Hypothalamus (tissue), 51 donors: ENCODE data around the gene CAMK2G.

Experiments used
- DNase-seq, 51 donors: peaks; one replicate each; lab custom pipeline; 2025; lab: John Stamatoyannopoulos, UW

Gene CAMK2G

DNA sequence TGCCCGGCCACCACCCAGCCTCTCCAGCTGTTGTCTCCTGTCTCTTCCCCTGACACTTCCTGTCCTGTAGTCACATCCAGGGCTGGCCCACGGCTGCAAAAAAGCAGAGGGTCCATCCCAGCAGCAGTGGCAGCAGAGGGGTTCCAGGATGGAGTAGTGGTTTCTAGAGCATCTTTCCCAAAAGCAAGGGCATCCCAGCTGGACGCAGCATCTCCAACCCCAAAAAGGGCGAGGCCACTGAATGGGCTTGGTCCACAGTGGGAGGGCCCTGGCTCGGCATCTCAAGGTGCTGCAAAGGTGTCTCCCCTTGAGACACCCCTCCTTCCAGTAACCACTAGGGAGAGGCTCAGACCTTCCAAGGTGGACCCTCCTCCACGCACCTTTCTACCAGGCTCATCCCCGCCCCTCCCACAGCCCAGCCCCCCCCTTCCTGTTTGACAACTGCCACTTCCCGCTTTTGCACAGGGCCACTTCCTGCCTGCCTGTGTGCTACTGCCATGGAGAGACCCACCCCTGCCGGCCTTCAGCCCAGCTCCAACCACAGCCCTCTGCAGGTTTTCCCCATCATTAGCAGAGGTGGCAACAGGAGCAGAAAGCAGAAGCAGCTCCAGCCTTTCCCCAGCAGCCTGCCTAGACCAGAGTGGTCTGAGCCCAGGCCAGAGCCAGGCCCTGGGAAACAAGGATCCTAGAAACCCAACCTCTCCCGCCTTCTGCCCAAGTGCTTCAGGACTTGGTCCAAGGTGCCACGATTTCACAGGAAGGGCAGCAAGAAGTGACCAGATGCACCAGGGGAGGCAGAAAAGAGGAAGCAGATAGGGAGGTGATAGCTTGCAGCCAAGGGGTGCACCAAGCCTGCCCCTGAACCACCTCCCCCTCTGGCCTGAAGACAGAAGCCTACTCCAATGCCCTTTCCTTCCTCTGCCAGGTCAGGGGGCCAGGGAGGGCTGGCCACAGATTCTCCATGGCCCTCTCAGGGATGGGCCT is 8.6 kb downstream of the CAMK2G start:
- DNase-seq: peak in 3 of 51 donors; percentile 20 to 34 (median 27)

DNA sequence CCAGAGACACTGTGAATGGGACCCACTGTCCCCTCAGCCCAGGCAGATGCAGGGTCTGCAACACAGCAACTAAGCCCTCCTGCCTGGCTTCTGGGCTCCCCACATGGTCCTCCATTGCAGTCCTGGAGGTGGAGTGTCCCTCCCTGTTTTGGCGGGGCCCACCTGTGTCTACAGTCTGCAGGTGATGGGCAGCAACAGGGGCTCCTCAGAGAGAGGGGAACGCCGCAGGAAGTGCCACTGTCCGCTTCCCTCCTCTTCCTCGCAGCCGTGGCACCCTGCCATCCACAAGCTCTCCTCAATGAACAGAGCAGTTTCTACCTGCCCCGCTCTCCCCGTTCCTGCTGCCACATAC is 9.3 kb downstream of the CAMK2G start:
- no peak for DNase-seq

DNA sequence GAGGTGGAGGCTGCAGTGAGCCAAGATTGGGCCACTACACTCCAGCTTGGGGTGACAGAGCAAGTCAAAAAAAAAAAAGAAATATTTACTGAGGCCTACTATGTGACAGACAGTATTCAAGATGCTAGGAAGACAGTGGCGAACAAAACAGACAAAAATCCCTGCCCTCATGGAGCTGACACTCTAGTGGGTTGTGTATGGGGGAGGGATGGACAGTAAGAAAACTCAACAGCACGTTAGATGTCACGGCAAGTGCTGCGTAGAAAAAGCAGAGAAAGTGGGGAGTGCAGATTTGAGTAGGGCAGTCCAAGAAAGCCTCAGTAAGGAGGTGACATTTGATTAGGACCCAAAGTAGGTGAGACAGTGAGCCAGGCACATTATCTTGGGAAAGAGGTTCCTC is 10.1 kb downstream of the CAMK2G start:
- no peak for DNase-seq

DNA sequence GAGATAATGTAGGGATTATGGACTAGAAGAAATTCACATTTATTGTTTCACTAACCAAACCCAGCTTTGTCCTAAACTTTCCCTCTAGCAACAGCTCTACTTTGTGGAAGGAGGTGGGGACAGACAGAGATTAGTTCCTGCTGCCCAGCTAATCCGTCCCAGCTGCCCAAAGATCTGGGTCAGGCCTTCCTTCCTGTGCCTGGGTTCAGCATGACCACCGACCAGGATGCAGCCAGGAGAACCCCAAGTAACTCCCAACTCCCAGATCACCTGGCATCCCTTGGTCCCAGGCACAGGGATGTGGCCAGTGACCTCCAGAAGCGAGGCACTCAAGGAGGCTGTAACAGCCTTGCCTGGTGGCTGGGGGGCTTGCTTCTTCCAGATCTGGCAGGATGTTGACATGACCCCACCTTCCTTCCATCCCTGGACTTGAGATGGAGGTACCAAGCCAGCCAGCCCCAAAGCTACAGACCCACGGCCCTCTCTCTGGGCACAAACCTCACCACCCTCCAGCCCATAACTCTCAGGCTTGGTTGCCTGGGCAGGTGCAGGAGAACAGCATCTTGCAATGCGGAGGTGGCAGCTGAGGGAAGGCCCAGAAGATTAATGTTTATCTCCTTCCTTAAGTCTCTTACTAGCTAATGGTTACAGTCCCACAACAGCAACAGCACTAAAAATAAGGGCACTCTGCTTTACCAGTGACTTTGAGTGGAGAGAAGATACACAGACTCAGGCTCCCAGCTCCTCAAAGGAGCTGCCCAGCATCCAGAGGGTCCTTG is 11.1 kb downstream of the CAMK2G start:
- DNase-seq: no peak

DNA sequence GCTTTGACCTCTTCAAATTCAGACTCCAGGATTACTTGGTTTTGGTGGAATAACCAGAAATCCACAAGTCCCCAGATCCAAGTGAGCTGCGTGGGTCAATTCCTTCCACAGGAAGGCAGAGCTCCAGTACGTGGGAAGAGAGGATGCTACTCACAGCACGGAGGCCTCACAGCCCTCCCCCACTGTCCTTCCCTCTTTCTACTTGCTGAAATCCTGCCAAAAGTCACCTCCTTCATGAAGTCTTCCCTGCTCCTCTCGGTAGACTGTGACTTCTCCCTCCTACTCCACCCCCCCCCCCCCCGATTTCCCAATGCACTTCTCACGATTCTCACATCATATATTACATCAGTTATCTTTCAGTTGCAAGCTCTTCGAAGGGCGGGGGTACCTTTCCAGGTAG is 12.3 kb downstream of the CAMK2G start:
- peak in 1 of 51 donors; percentile 39 for DNase-seq

DNA sequence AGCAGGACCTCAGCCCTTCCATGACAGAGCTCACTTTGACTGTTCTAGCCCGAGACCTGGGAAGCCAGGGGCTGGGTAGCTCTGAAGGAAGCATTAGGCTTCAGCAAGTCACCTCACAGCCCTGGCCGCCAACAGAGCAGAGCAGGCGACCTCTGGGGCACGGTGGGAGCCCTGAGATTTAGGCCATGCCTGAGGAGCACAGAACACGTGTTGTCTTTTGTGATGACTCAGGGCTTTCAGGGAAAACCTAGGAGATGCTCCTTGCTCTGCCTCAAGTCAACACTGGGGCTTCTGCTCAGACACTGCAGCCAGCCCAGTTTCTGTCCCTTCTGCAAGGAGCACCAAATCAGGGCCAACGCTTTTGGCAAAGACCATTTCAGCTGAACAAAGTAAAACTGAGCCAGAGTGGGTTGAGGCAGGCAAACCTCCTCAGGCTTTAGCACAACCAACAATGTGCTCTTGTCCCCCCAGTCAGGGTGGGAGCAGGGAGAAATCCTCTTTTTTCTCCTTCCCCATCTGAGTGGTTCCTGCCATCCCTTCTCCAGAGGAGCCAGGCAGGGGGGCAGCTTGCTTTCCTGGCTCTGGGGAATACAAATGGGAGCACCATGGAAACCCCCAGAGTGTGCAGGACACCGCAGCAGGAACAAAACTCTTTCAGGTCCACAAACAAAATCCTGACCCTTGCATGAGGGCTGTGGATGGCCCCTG is 14.4 kb downstream of the CAMK2G start:
- peak in 33 of 51 donors; percentile 17 to 93 (median 67) for DNase-seq

DNA sequence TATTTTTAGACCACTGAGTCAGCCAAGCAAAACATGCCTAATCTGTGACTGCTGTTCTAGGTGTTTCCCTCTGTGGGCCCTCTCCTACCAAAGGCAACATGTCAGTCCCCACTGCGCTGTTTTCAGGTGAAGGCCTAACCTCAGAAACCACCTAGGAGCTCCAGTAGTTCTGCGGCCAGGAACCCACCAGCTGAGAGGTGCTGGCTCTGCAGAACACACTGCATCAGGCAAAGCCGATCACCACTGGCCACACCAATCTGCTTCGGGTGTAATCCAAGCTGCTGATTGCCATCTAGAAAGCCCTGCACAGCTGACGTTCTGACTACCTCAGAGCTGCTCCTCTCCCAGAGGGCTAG is 14.9 kb downstream of the CAMK2G start:
- no peak for DNase-seq

DNA sequence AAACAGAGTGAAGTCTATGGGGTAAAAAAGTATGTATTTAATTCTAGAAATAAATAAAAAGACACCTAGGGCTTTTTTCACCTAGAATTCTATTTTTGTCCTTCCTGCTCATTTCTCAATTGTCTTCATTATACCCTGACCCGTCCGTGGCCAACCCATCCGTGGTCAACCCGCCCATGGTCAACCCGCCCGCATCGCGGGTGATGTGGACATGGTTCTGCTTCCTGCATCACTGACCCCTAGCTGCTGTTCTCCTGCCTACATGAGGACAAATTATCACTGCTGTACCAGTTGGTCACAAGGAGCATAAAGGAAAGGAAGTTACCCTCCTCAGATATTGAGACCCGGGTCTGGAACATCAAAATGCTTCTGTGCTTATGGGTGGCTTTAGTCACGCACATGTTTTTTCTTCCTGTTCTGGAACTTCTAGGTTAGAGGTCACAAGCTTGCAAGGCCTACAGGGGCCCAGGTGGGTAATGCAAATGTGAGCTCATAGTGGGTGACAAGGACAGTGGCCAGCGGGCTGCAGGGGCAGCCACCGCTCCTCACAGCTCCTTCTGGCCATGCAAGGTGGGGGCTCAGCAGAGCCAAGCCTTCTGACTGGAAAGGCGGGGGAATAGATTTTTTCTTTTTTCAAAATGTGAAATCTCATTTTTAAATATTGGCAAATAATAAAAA is 15.5 kb downstream of the CAMK2G start:
- no peak for DNase-seq

DNA sequence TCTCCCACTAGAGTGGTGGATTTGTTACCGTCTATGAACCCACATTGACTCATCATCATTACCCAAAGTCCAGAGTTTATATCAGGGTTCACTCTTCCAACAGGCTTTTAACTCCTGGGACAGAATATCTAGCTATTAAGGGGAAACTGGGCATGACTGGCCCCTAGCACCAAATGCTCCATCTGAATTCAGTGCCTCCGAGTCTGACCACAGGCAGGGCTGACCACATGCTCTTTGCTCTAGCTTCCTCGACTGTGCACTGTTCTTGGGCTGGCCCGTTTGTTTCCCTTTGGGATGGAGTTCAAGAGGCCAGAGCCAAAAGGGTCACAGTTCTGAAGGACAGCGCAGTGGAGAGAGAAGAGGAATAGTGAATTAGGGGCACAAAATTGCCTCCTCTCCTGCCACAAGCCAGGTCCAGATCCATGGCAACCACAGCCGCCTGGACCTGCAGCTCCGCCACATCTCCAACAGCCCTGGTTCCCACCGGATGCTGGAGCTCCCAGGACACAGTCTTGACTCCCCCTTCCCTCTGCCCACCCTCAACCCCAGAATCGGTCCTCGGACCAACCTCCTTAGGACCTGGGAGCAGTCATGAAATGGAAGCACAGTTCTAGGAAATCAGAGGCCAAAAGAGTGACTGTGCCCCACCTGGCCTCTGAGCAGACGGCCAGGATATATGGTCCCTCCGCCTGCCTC is 16.2 kb downstream of the CAMK2G start:
- peak in 11 of 51 donors; percentile 17 to 48 (median 31) for DNase-seq

DNA sequence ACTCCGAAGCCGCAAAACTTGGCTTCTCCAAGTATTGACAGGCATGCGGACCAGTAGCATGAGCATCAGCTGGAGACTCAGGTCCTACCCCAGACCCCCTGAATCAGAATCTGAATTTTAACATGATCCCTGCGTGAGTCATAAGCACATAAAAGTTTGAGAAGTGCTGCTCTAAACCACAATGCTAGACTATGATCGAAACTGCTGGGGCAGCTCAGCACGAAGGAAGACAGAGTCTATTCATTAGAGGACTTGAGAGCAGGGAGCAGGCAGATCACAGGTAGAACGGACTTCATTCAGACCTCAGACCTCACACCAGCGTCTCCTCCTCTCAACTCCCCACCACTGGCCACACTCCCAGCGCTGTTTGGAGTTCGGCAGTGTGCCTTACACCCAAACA is 16.9 kb downstream of the CAMK2G start:
- DNase-seq: no peak

DNA sequence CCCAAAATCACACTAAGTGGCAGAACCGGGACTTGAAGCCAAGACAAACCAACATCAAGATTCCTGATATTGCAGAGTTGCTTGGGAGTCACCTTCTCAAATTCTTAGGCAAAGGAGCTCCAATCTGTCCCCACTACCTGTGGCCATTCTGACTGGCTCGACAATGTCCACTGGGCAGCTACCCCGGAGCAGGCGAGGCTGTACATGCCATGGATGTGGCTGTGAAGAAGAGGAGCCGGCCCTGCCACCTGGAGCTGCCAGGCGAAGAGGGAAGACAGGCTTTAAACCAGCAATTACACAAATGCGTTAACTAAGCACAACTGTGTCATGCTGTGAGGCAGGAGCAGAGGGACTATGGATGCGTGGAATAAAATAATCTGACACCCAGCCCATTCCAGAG is 18.1 kb downstream of the CAMK2G start:
- peak in 1 of 51 donors; percentile 25 for DNase-seq

DNA sequence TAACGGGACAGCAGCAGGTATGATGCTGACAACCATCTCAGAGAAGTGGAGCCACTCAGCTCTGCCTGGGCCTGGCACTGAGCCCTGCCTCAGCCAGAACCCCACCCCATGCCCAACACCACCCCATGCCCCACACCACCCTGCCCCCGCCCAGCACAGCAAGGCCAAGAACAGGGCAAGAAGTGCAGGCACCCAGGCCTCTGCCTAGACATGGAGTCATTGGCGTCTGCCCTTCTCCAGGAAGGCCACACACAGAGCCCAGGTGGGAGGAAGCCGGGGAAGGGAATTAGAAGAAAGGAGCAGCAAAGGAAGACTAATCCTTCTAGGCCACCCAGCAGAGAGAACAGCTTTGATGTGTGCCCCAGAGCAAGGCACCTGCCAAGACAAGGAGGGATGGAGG is 18.9 kb downstream of the CAMK2G start:
- DNase-seq: no peak

DNA sequence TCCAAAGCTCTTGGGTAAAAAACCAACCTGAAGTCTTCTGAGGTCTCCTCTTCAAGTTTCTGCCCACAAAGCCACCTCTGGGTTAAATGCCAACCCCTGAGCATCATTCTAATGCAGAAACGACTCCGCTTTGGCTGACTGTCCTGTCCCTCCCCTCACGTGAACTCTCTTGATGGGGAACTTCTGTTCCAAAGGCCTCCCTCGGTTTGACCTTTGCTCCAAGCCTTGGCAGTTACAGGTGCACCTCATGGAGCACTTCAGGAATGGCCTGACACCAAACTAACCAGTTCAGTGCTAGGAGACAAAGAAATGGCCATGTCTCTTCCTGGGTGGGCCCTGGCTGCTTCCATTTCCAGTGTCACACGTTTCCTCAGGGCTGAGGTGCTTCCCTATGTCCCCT is 20.0 kb downstream of the CAMK2G start:
- no peak for DNase-seq

DNA sequence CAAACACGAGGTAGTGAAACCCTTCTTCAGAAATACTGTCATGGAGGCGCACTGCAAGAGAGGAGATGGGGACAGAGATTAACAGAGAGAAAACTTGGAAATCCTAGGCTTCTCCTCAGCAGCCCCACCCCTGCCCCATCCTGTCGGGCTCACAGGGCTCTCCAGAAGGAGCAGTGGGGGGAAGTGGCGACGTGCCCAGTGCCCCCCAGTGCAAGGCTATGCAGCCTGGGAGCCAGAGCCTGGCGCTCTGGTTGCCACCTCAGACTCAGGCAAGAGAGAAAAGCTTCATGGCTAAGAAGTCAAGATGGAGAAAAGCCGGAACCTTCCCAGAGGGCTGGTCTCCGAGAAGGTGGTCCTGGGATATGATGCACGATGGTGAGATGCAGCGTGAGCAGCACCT is 21.2 kb downstream of the CAMK2G start:
- no peak for DNase-seq

DNA sequence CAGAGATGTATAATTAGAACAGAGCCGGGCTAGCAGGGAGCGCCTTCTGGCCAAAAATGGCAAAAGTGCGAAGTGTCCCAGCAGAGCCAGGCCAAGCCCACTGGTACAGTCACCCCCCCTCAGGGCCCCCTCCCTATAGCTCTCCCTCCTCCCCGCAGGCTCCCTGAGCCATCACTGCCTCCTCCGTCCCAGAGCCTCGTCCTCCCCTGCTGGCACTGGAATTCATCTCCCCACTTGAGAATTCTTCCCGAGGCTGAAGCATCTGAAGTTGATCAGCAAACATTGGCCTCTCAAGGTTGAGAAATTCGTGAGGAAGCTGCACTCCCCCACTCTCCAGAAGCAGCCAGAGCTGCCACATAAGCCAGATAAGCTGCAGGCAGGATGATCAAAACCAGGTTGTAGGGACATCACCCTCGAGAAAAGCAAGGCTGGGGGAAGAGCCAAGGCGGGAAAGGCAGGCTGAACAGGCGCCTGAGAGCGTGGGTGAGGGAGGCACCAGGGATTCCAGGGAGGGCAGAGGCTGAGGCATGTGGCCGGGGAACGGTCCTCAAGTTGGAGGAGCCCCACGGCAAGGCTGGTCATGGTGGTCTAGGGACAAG is 23.4 kb downstream of the CAMK2G start:
- DNase-seq: peak in 1 of 51 donors; percentile 57

DNA sequence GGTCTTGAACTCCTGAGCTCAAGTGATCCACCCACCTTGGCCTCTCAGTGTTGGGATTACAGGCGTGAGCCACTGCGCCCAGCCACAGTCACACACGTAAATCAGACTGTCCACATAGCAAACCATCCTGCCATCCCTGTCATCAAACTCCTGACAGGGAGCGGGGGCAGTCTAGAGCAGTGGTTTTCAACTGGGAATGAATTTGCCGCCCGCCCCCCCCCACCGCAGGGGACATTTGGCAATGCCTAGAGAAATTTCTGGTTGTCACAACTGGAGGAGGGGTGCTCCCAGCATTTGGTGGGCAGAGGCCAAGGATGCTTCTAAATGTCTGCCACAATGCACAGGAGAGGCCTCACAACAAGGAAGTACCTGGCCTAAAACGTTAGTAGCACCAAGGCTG is 24.1 kb downstream of the CAMK2G start:
- no peak for DNase-seq

DNA sequence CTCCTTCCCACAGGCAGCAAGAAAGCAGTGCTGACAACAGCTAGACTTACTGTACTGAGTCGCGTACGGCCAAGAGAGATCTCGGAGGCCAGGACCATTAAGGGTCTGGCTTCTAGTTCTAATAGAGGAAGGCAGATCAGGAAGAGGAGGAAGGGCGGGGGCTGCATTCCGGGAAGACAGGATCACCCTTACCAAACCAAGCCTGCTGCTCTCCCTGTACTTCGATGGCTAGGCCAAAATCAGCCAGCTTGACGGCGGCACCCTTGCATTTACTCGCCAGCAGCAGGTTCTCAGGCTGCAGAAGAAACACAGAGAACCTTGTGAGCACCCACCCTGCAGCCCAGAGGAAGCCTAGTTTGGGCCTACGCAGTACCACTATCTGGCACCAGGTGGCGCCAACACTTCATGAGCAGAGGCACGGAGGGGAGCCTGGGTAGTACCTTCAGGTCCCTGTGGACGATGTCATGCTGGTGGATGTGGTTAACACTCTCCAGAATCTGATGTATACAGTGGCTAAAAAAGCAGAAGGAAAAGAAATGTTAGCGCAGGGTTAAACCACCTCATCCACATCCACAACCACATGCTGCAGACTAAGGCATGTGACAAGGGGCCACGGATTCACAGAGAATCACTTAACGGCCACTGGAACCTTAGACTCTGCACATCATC is 25.4 kb downstream of the CAMK2G start:
- DNase-seq: peak; percentile 20 to 90 (median 64)

DNA sequence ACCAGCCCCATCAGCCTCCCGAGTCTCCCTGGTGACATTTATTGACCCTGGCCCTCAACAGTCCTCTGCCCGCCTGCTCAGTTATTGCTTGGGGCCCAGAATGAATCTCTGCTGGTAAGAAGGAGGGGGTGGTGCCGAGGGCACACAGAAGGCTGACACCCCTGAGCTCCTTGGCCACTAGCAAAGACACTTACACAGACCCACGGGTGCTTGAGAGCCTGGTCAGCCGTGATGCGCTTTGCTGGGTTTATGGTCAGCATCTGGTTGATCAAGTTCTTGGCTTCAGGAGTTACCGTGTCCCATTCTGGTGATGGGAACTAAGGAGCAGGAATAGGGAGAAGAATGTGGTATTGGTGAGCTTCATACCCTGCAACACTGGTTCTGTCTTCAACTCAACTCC is 27.3 kb downstream of the CAMK2G start:
- DNase-seq: no peak

DNA sequence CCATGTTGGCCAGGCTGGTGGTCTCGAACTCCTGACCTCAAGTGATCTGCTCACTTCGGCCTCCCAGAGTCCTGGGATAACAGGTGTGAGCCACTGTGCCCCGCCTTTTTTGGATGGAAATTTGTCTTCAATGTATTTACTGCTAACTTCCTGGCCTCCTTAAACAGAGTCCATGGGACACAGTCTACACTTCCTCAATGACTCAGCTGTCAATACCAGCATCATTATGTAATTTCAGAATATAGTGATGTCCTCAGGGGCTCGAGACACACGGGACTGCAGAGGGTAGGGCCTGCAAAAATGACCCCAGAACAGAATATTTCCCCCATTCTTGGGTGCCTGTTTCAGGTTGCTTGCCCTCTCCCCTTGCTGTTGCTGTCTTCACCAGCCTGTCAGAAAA is 31.1 kb downstream of the CAMK2G start:
- DNase-seq: no peak
